RWPE1 (cell line): ENCODE data around the gene ZDHHC18.

Source experiments
- CTCF ChIA-PET: fragments of 350-600 bp; sonication (Branson Sonifier 250); formaldehyde crosslinking; extraction: SDS; loops from one replicate; lab custom pipeline; 2021; lab: Yijun Ruan, JAX
- POLR2A ChIA-PET: fragments of 400-600 bp; formaldehyde crosslinking; extraction: SDS; loops from one replicate; lab custom pipeline; 2020; ENCODE audit warnings: antibody characterized with exemption; ENCODE audit not compliant: low non-redundant PET; lab: Yijun Ruan, JAX
- DNase-seq: peaks from one replicate; pipeline ENCODE4 v3.0.0; 2012; ENCODE audit warnings: low spot score
- H3K27ac ChIP-seq: fragments of 450-650 bp; 2 replicates; pipeline ENCODE4 v1.5.1; 2017
- TF ChIP-seq, protein P1 (sequence below): fragments of 450-650 bp; conservative IDR thresholded peaks from 2 replicates; pipeline ENCODE4 v1.5.1; 2017; ENCODE audit warnings: low read depth, mild to moderate bottlenecking

ZDHHC18 gene

GRCh38 chr1:26858891-26859640 lies 32.6 kb downstream of the ZDHHC18 start:
- H3K27ac ChIP-seq = peak overlapping the region; percentile 100
- ChIA-PET POLR2A (interaction anchor here (0.6 to 0.7 kb wide), 3 partner anchors 15 to 257 kb away, joined by 3 to 4 read pairs (median 3); no protein-coding TSS in a partner anchor), CTCF (interaction anchor here (0.6 to 1.3 kb wide), 5 partner anchors 23 to 951 kb away, joined by 3 to 5 read pairs (median 4); no protein-coding TSS in a partner anchor)
- DNase-seq = peak; percentile 82
- TF ChIP-seq, protein P1, sequence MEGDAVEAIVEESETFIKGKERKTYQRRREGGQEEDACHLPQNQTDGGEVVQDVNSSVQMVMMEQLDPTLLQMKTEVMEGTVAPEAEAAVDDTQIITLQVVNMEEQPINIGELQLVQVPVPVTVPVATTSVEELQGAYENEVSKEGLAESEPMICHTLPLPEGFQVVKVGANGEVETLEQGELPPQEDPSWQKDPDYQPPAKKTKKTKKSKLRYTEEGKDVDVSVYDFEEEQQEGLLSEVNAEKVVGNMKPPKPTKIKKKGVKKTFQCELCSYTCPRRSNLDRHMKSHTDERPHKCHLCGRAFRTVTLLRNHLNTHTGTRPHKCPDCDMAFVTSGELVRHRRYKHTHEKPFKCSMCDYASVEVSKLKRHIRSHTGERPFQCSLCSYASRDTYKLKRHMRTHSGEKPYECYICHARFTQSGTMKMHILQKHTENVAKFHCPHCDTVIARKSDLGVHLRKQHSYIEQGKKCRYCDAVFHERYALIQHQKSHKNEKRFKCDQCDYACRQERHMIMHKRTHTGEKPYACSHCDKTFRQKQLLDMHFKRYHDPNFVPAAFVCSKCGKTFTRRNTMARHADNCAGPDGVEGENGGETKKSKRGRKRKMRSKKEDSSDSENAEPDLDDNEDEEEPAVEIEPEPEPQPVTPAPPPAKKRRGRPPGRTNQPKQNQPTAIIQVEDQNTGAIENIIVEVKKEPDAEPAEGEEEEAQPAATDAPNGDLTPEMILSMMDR = no peak

GRCh38 chr1:26861286-26861701 lies 34.8 kb downstream of the ZDHHC18 start:
- H3K27ac ChIP-seq = peak overlapping the region; percentile 100
- TF ChIP-seq, protein P1 = 0 out of 2 replicates have a peak, but pooled peaks have one; percentile 18
- DNase-seq = no peak
- ChIA-PET CTCF (interaction anchor here (0.6 to 0.7 kb wide), 2 partner anchors 20 to 157 kb away, joined by 3 read pairs; no protein-coding TSS in a partner anchor), POLR2A (no interaction called here)

GRCh38 chr1:26861889-26862378 lies 35.4 kb downstream of the ZDHHC18 start:
- POLR2A ChIA-PET = interaction anchor here (1.2 kb wide), 1 partner anchor 13 kb away, joined by 7 read pairs; no protein-coding TSS in a partner anchor
- peak overlapping the region; percentile 100 for H3K27ac ChIP-seq

GRCh38 chr1:26862781-26863684 lies 36.5 kb downstream of the ZDHHC18 start, which contains the start of gene SFN:
SFN (plus strand) TSS chr1:26863149; CDS start chr1:26863213, 64 bp downstream.
- CTCF ChIA-PET = interaction anchor here (0.5 to 0.8 kb wide), 5 partner anchors 15 to 191 kb away, joined by 3 to 5 read pairs (median 4); no protein-coding TSS in a partner anchor
- H3K27ac ChIP-seq = peak within 1 kb of the TSS; percentile 100
- peak; percentile 91 for DNase-seq
- TF ChIP-seq, protein P1 = peak; percentile 89
- POLR2A ChIA-PET = interaction anchor here (0.7 to 1.2 kb wide), 2 partner anchors 14 to 98 kb away, joined by 4 to 7 read pairs; no protein-coding TSS in a partner anchor

More at GRCh38 chr1:26861889-26862378, 35.4 kb downstream of the ZDHHC18 start:
- no peak for DNase-seq
- TF ChIP-seq, protein P1 = no peak
- CTCF ChIA-PET = interaction anchor here (0.5 to 0.8 kb wide), 8 partner anchors 11 to 1099 kb away, joined by 3 to 7 read pairs (median 4); no protein-coding TSS in a partner anchor

DNA sequence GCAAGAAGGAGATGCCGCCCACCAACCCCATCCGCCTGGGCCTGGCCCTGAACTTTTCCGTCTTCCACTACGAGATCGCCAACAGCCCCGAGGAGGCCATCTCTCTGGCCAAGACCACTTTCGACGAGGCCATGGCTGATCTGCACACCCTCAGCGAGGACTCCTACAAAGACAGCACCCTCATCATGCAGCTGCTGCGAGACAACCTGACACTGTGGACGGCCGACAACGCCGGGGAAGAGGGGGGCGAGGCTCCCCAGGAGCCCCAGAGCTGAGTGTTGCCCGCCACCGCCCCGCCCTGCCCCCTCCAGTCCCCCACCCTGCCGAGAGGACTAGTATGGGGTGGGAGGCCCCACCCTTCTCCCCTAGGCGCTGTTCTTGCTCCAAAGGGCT lies 37.2 kb downstream of the ZDHHC18 start:
- ChIA-PET POLR2A (interaction anchor here (0.7 to 1.7 kb wide), 2 partner anchors 14 to 97 kb away, joined by 4 to 13 read pairs; no protein-coding TSS in a partner anchor), CTCF (interaction anchor here (0.5 kb wide), 1 partner anchor 95 kb away, joined by 3 read pairs; no protein-coding TSS in a partner anchor)
- TF ChIP-seq, protein P1 = no peak
- H3K27ac ChIP-seq = peak overlapping the region; percentile 100
- no peak for DNase-seq
